SK-N-SH treated with all-trans-retinoic acid at 6 μM for 48 hours (cell line): ENCODE data around the gene XCL1.

Source experiments
- ISL1 ChIP-seq: fragments of 250-450 bp; sonication (Bioruptor Pico); IDR thresholded peaks from 2 replicates; pipeline ENCODE4 v2.1.2; 2022; ENCODE audit warnings: mild to moderate bottlenecking, moderate library complexity
- OSR1 ChIP-seq: fragments of 250-450 bp; sonication (Bioruptor Pico); IDR thresholded peaks from 2 replicates; pipeline ENCODE4 v1.8.0; 2022; ENCODE audit warnings: moderate library complexity, mild to moderate bottlenecking, inconsistent platforms

GRCh38 chr1:168598892-168599291, 22.5 kb downstream of the XCL1 start:
- no peak for TF ChIP-seq ISL1 (CRISPR knock-in tag)
- TF ChIP-seq OSR1 (CRISPR knock-in tag), result no peak
